Activated CD4-positive, alpha-beta T cell treated with anti-CD3 and anti-CD28 coated beads, Interleukin-2, amount 50 U/mL, for 4 hours (primary cell): ENCODE results near the gene NLRP3.
"Not testable (repeated sequence)": the region's sequence is repeated elsewhere in the genome, so short reads cannot be mapped to it uniquely, and the experiment has no call there.

ENCODE experiments used
- DNase-seq, 2 experiments: peaks; one replicate each; pipeline ENCODE4 v3.0.0-alpha.2; 2020

The NLRP3 gene

GRCh38 chr1:247415423-247416361 lies at the start of gene NLRP3:
Gene NLRP3 (plus strand): TSS chr1:247416173. CDS start chr1:247418801, 2,628 bp downstream.
- DNase-seq = peak in 1 of 2 experiments; percentile 19

- not testable (repeated sequence) for DNase-seq
Observed at GRCh38 chr1:247366345-247366744, 49.6 kb upstream of the NLRP3 start.

- DNase-seq = no peak
Observed at GRCh38 chr1:247366926-247367645, 48.9 kb upstream of the NLRP3 start.

- no peak for DNase-seq
Observed at GRCh38 chr1:247367786-247368422, 48.1 kb upstream of the NLRP3 start.

GRCh38 chr1:247368490-247369145 lies 47.4 kb upstream of the NLRP3 start:
- DNase-seq = no peak

- no peak for DNase-seq
Observed at GRCh38 chr1:247370786-247371732, 44.9 kb upstream of the NLRP3 start.

GRCh38 chr1:247371801-247372259 lies 44.1 kb upstream of the NLRP3 start:
- no peak for DNase-seq

GRCh38 chr1:247373721-247374141 lies 42.2 kb upstream of the NLRP3 start:
- peak; percentile 47 to 51 for DNase-seq

GRCh38 chr1:247374651-247375334 lies 41.2 kb upstream of the NLRP3 start:
- DNase-seq = not testable (repeated sequence)

- no peak for DNase-seq
Observed at GRCh38 chr1:247375747-247376146, 40.2 kb upstream of the NLRP3 start.

- DNase-seq = no peak
Observed at GRCh38 chr1:247376659-247377058, 39.3 kb upstream of the NLRP3 start.

- not testable (repeated sequence) for DNase-seq
Observed at GRCh38 chr1:247377656-247378055, 38.3 kb upstream of the NLRP3 start.

GRCh38 chr1:247378334-247379073 lies 37.5 kb upstream of the NLRP3 start:
- DNase-seq = no peak

- DNase-seq = no peak
Observed at GRCh38 chr1:247385283-247385682, 30.7 kb upstream of the NLRP3 start.

GRCh38 chr1:247386217-247386616 lies 29.8 kb upstream of the NLRP3 start:
- DNase-seq = no peak

- DNase-seq = no peak
Observed at GRCh38 chr1:247386687-247387086, 29.3 kb upstream of the NLRP3 start.

- no peak for DNase-seq
Observed at GRCh38 chr1:247387096-247387495, 28.9 kb upstream of the NLRP3 start.

- no peak for DNase-seq
Observed at GRCh38 chr1:247387565-247387964, 28.4 kb upstream of the NLRP3 start.

- peak; percentile 81 to 84 for DNase-seq
Observed at GRCh38 chr1:247390116-247390791, 25.7 kb upstream of the NLRP3 start.
